BLaER1 treated with 17β-estradiol and CSF1 and Interleukin-3, amounts not matched to agents 10 nM and 100 nM (cell line): Measurements from ENCODE around the gene NIN.

Experiments used
- H3K27ac ChIP-seq, 11 experiments: shearing (Covaris generic); formaldehyde crosslinking; 2 replicates each; pipeline ENCODE4 v1.8.1; 2022
- H3K27me3 ChIP-seq, 11 experiments: shearing (Covaris generic); formaldehyde crosslinking; 2 replicates each; pipeline ENCODE4 v1.8.1; 2022
- H3K36me3 ChIP-seq, 11 experiments: shearing (Covaris generic); formaldehyde crosslinking; 2 replicates each; pipeline ENCODE4 v1.8.1; 2022
- H3K4me1 ChIP-seq, 10 experiments: shearing (Covaris generic); formaldehyde crosslinking; 2 replicates each; pipeline ENCODE4 v1.8.1; 2022
- H3K4me2 ChIP-seq, 11 experiments: shearing (Covaris generic); formaldehyde crosslinking; 2 replicates each; pipeline ENCODE4 v1.8.1; 2022
- H3K4me3 ChIP-seq, 10 experiments: shearing (Covaris generic); formaldehyde crosslinking; 2 replicates each; pipeline ENCODE4 v1.8.1; 2022
- H3K9ac ChIP-seq, 11 experiments: shearing (Covaris generic); formaldehyde crosslinking; 2 replicates each; pipeline ENCODE4 v1.8.1; 2022
- H3K9me3 ChIP-seq, 11 experiments: shearing (Covaris generic); formaldehyde crosslinking; replicated peaks in 1 of 11; 2 replicates each; pipeline ENCODE4 v1.8.1; 2022
- H4K20me1 ChIP-seq, 11 experiments: shearing (Covaris generic); formaldehyde crosslinking; 2 replicates each; pipeline ENCODE4 v1.8.1; 2022
- Cebpa-rat ChIP-seq, 11 experiments: shearing (Covaris generic); IDR thresholded peaks; 2 replicates each; pipeline ENCODE4 v1.8.1; 2022

NIN gene

GRCh38 chr14:50757702-50758101 lies 73.3 kb downstream of the NIN start:
- H3K9ac ChIP-seq: no peak overlapping the region
- H3K36me3 ChIP-seq: peaks cover 80 to 100% (median 97%) of the 10 kb centered on the region in 11 experiments
- peak overlapping the region in 4 of 11 experiments; percentile 3 to 33 (median 26); a peak in 2 of 22 replicates for H3K27ac ChIP-seq

GRCh38 chr14:50756300-50756699 lies 74.7 kb downstream of the NIN start:
- Histone ChIP-seq H3K4me1 (peaks cover 18 to 30% (median 23%) of the 10 kb centered on the region in 10 experiments), H3K9ac (peak overlapping the region in 3 of 11 experiments; percentile 8 to 54 (median 18); a peak in 3 of 22 replicates), H3K27ac (peak overlapping the region in 9 of 11 experiments; percentile 23 to 60 (median 47); a peak in 13 of 22 replicates), H3K27me3 (no peaks in the 10 kb centered on the region), H3K4me2 (peak overlapping the region; percentile 36 to 77 (median 60)), H4K20me1 (peaks cover 0 to 27% (median 6%) of the 10 kb centered on the region in 11 experiments; a peak in 9 of 22 replicates), H3K4me3 (no peak overlapping the region), H3K9me3 (peaks cover 0 to under 1% (median 0%) of the 10 kb centered on the region in 11 experiments; a peak in 2 of 22 replicates), H3K36me3 (peaks cover 80 to 100% (median 97%) of the 10 kb centered on the region in 11 experiments)
- TF ChIP-seq Cebpa-rat (IDR thresholded peaks at IDR 0.05): no peak

More at GRCh38 chr14:50757702-50758101, 73.3 kb downstream of the NIN start:
- Histone ChIP-seq H3K4me2 (peak overlapping the region in 7 of 11 experiments; percentile 36 to 77 (median 60); a peak in 5 of 22 replicates), H3K9me3 (no peaks in the 10 kb centered on the region), H3K4me1 (peaks cover 18 to 30% (median 23%) of the 10 kb centered on the region in 10 experiments), H3K27me3 (no peaks in the 10 kb centered on the region), H3K4me3 (no peak overlapping the region), H4K20me1 (peaks cover 0 to 27% (median 6%) of the 10 kb centered on the region in 11 experiments; a peak in 9 of 22 replicates)
- no peak for TF ChIP-seq Cebpa-rat (IDR thresholded peaks at IDR 0.05)

GRCh38 chr14:50750323-50750722 lies 80.6 kb downstream of the NIN start:
- H3K27ac ChIP-seq: no peak overlapping the region
- H3K4me1 ChIP-seq: no peaks in the 10 kb centered on the region
- H3K4me2 ChIP-seq: no peak overlapping the region
- no peak overlapping the region for H3K4me3 ChIP-seq
- H3K27me3 ChIP-seq: no peaks in the 10 kb centered on the region
- H3K36me3 ChIP-seq: peaks cover 88 to 100% (median 95%) of the 10 kb centered on the region in 11 experiments
- H3K9ac ChIP-seq: no peak overlapping the region
- H3K9me3 ChIP-seq: peaks cover 0 to 14% (median 8%) of the 10 kb centered on the region in 11 experiments; a peak in 11 of 22 replicates
- TF ChIP-seq Cebpa-rat (IDR thresholded peaks at IDR 0.05): no peak
- H4K20me1 ChIP-seq: peaks cover 0 to 23% (median 0%) of the 10 kb centered on the region in 11 experiments; a peak in 4 of 22 replicates

- Histone ChIP-seq H3K9ac (no peak overlapping the region), H3K4me2 (no peak overlapping the region), H3K36me3 (peaks cover 93 to 100% (median 95%) of the 10 kb centered on the region in 11 experiments), H3K4me3 (no peak overlapping the region), H3K27ac (no peak overlapping the region), H3K9me3 (peaks cover 0 to 14% (median 8%) of the 10 kb centered on the region in 11 experiments; a peak in 11 of 22 replicates), H4K20me1 (peaks cover 0 to 30% (median 0%) of the 10 kb centered on the region in 11 experiments; a peak in 5 of 22 replicates), H3K27me3 (no peaks in the 10 kb centered on the region), H3K4me1 (0 out of 20 replicates have a peak, but pooled peaks cover 0 to 3% (median 0%) of the 10 kb centered on the region in 10 experiments)
- TF ChIP-seq Cebpa-rat (IDR thresholded peaks at IDR 0.05): no peak
Observed at GRCh38 chr14:50745401-50746058, 85.4 kb downstream of the NIN start.

- H4K20me1 ChIP-seq: peaks cover 0 to 30% (median 0%) of the 10 kb centered on the region in 11 experiments; a peak in 5 of 22 replicates
- H3K4me2 ChIP-seq: no peak overlapping the region
- no peak for TF ChIP-seq Cebpa-rat (IDR thresholded peaks at IDR 0.05)
- no peak overlapping the region for H3K27ac ChIP-seq
- H3K36me3 ChIP-seq: peaks cover 91 to 100% (median 95%) of the 10 kb centered on the region in 11 experiments
- H3K27me3 ChIP-seq: no peaks in the 10 kb centered on the region
- peaks cover 0 to 4% (median 0%) of the 10 kb centered on the region in 11 experiments; a peak in 3 of 22 replicates for H3K9me3 ChIP-seq
- no peak overlapping the region for H3K9ac ChIP-seq
- 0 out of 20 replicates have a peak, but pooled peaks cover 0 to 5% (median 0%) of the 10 kb centered on the region in 10 experiments for H3K4me1 ChIP-seq
- H3K4me3 ChIP-seq: no peak overlapping the region
Observed at GRCh38 chr14:50744231-50744630, 86.7 kb downstream of the NIN start.

- Histone ChIP-seq H3K9me3 (no peaks in the 10 kb centered on the region), H3K4me3 (no peak overlapping the region), H3K27me3 (no peaks in the 10 kb centered on the region), H3K9ac (no peak overlapping the region), H3K36me3 (peaks cover 98 to 100% (median 100%) of the 10 kb centered on the region in 11 experiments), H4K20me1 (peaks cover 0 to 17% (median 0%) of the 10 kb centered on the region in 11 experiments; a peak in 4 of 22 replicates), H3K4me1 (0 out of 20 replicates have a peak, but pooled peaks cover 0 to 5% (median 0%) of the 10 kb centered on the region in 10 experiments), H3K27ac (peak overlapping the region in 1 of 11 experiments; percentile 14; a peak in 1 of 22 replicates), H3K4me2 (no peak overlapping the region)
- no peak for TF ChIP-seq Cebpa-rat (IDR thresholded peaks at IDR 0.05)
Observed at GRCh38 chr14:50741567-50741966, 89.4 kb downstream of the NIN start.

DNA sequence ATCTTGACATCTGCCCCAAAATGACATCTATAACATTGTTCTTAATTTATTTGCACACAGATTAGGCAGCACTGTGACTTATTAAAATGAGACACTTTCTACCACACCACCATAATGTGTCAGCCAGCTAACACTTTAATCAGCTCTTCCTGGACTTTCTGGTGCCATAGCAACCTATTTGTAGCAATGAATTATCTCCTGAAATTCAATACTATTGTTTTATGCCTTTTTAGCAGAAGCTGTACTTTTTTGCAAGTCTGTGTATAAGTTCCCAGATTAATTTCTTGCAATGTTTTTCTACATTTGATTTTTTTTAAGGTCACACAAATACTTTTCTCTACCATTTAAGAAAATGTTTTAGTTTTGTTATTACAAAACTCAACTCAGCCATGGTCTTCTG lies 90.1 kb downstream of the NIN start:
- Histone ChIP-seq H3K27me3 (no peaks in the 10 kb centered on the region), H3K9ac (no peak overlapping the region), H3K4me2 (no peak overlapping the region), H3K4me1 (0 out of 20 replicates have a peak, but pooled peaks cover 0 to 5% (median 0%) of the 10 kb centered on the region in 10 experiments), H3K36me3 (peaks cover 98 to 100% (median 100%) of the 10 kb centered on the region in 11 experiments), H3K4me3 (no peak overlapping the region), H3K27ac (peak overlapping the region in 1 of 11 experiments; percentile 14; a peak in 3 of 22 replicates), H4K20me1 (peaks cover 0 to 12% (median 0%) of the 10 kb centered on the region in 11 experiments; a peak in 4 of 22 replicates), H3K9me3 (no peaks in the 10 kb centered on the region)
- no peak for TF ChIP-seq Cebpa-rat (IDR thresholded peaks at IDR 0.05)

DNA sequence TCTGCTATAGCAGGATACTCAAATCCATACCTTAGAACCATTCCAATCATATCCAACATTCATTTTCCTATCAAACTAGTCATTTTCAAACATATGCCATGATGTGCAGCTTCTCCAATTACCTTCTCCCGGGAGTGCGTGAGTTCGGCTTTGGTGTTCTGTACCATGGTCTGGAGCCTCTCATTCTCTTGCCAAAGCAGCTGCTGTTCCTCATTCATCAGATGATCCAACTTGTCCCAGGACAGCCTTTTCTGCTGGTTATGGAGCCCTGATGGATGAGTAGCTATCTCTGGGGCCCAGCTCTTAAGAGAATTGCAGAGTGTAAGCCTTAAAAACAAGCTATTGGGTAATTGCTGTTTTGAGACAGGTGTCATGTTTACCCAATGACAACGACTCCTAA lies 91.8 kb downstream of the NIN start:
- TF ChIP-seq Cebpa-rat (IDR thresholded peaks at IDR 0.05): no peak
- Histone ChIP-seq H4K20me1 (peaks cover 0 to 6% (median 0%) of the 10 kb centered on the region in 11 experiments; a peak in 2 of 22 replicates), H3K27me3 (no peaks in the 10 kb centered on the region), H3K9ac (no peak overlapping the region), H3K4me3 (no peak overlapping the region), H3K4me1 (0 out of 20 replicates have a peak, but pooled peaks cover 0 to 5% (median 0%) of the 10 kb centered on the region in 10 experiments), H3K36me3 (peaks cover 97 to 100% (median 100%) of the 10 kb centered on the region in 11 experiments), H3K9me3 (no peaks in the 10 kb centered on the region), H3K27ac (no peak overlapping the region), H3K4me2 (no peak overlapping the region)

DNA sequence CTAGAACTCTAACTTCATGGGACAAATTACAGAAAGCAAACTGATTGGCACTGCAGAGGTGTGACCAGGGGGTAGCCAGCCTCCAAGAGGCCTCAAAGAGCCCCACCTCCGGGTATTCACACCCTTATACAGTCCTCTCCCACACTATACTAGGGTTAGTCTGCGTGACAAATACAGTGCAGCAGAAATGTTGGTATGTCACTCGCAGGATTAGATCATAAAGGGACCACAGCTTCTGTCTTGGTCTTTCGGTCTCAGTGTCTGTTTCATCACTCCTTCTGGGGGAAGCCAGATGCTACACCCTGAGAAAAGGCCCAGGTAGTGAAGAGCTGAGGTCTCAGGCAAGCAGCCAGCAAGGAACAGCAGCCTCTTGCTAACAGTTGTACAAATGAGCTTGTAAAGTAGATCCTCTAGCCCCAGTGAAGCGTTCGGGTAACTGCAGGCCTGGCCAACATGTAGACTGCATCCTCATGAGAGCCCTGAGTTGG lies 94.0 kb downstream of the NIN start:
- H3K4me2 ChIP-seq: no peak overlapping the region
- H4K20me1 ChIP-seq: peaks cover 0 to 7% (median 0%) of the 10 kb centered on the region in 11 experiments; a peak in 2 of 22 replicates
- TF ChIP-seq Cebpa-rat (IDR thresholded peaks at IDR 0.05): no peak
- no peak overlapping the region for H3K4me3 ChIP-seq
- 0 out of 20 replicates have a peak, but pooled peaks cover 0 to 5% (median 0%) of the 10 kb centered on the region in 10 experiments for H3K4me1 ChIP-seq
- H3K36me3 ChIP-seq: peaks cover 97 to 100% (median 100%) of the 10 kb centered on the region in 11 experiments
- no peak overlapping the region for H3K9ac ChIP-seq
- H3K27ac ChIP-seq: no peak overlapping the region
- no peaks in the 10 kb centered on the region for H3K27me3 ChIP-seq
- H3K9me3 ChIP-seq: no peaks in the 10 kb centered on the region
